Activated CD4-positive, alpha-beta T cell treated with anti-CD3 and anti-CD28 coated beads, Interleukin-2, amount 50 U/mL, for 16 hours (primary cell): ENCODE results near the gene SYNJ2.
A peak's percentile ranks its signal among the peaks of the same experiment; 100 is the strongest.

ENCODE experiments used
- DNase-seq: peaks from one replicate; pipeline ENCODE4 v3.0.0-alpha.2; 2020

Gene SYNJ2

GRCh38 chr6:158044525-158044888, 62.8 kb downstream of the SYNJ2 start:
- DNase-seq = no peak

DNA sequence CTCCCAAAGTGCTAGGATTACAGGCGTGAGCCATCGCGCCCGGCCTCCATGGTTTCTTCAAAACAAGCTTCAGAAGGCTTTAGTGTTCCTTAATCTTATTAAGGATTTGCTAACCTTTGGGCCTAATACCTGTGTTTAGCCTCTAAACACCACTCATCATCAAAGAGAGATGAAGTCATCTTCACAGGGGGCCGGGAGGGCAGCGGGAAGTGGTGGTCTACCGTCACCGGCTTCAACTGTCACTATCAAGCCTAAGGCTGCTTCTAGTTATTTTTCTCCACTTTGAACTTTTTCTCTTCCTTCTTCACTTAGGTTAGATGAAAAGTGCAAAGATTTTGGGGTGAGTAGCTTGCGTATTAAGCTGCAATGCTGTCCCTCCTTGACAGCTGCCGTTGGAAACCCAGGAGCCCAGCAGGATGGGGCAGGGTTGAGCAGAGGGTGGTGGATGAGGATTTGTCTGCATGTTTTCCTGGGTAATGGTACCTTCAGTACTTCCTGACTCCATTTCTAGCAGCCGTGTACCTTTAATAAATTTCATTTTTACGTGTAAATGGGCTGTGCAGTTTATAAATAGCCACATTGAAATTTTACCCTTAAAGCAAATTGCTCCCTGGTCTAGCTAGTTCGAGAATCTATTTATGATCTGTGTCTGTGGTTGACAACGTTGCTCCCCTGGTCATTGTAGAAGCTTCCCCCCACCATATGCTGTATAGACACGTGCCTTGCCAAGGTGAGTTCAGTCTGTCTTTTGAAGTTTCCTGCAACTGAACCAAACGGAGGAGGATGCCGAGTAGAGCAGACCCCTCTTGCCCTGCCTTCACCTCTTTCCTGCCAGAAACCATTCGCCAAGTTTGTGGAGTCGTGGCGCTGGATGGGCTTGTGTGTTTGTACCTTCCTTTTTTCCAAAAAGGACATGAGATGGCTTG, 64.8 kb downstream of the SYNJ2 start:
- peak; percentile 35 for DNase-seq

DNA sequence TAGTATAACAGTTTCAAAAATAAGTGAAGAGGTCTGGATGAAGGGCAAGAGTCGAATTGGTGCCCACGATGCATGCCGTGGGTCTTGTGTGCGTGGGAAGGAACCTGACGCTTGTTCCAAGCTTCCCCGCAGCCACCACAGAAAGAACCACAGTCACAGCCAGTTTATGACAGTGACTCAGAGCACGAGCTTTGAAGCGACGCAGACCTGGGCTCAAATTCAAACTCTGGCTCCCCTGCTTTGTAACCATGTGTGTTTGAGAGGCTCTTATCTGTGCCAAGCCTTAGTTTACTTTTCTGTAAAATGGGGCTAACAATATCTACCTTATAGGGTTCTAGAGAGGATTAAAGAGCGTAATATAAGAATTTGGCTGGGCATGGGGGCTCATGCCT, 65.5 kb downstream of the SYNJ2 start:
- peak; percentile 80 for DNase-seq

- DNase-seq = no peak
These were observed 66.1 kb downstream of the SYNJ2 start for GRCh38 chr6:158047563-158048323.

DNA sequence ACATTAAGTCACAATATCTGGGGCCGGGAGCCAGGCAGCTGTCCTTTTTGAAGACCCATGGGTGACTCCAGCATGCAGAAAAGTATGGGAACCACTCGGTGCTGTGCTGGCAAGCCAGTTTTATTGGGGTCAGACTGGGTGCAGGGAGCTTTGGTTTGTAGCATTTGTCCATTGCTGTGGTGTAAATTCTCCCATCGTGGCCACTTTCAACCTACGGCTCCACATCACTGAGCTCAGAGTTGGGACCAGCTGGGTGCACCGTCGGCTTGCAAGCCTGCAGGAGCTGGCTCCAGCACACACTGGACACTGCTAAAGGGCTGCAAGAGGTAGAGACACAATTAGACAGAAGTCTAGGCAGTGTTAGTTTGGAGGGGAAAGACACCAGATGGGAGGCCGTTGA, 66.9 kb downstream of the SYNJ2 start:
- DNase-seq = no peak

DNA sequence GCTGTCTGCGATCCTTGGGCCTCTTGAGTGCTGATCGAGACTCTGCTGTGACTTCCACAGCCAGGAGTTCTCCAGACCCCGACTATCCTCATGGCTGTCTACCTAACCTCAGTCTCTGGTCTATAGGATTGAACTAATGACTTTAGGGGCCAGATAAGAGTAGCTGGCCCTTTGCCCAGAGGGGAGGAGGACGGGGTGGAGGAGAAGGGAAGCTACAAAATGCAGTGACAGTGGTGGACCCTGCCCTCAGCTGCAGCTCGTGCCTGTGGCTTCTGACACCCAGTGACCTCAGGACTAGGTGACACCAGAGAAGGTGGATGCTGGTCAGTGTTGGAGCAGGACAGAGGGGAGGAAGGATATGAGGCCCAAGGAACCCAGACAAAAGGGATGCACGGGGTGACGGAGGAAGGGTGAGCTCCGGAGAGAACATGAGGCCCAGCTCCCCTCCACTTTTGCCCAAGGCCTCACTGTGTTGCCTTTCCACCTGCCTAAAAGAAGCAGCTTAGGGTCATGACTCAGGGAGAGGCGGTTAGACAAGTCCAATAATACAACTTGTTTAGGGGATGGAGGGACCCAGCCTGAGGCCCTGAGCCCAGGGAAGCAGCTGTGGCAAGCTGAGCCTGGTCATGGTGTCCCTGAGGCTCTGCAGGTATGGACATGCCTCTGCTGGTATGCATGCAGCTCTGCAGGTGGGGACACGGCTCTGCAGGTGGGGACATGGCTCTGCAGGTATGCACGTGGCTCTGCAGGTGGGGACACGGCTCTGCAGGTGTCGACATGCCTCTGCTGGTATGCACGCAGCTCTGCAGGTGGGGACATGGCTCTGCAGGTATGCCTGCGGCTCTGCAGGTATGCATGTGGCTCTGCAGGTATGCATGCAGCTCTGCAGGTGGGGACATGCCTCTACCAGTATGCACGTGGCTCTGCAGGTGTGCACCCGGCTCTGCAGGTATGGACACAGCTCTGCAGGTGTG, 67.7 kb downstream of the SYNJ2 start:
- no peak for DNase-seq

- no peak for DNase-seq
These were observed 68.6 kb downstream of the SYNJ2 start for GRCh38 chr6:158050107-158050735.

GRCh38 chr6:158050955-158051354, 69.3 kb downstream of the SYNJ2 start:
- no peak for DNase-seq

DNA sequence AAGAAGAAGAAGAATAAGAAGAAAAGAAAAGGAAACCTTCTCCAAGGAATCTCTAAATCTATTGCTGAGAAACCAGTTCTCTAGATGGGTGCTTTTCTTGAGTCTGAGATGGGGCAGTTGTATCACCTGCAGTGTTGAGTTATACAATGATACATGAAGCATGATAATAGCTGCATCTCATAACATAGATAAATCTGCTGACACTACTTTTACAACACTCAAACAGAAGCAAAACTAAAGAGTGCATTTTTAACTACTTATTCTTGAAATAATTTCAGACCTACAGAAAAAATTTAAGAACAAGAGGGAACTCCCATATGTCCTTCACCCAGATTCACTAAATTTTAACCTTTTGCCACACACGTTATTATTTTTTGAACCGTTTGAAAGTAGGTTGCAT, 70.3 kb downstream of the SYNJ2 start:
- DNase-seq = no peak

- DNase-seq = no peak
These were observed 72.0 kb downstream of the SYNJ2 start for GRCh38 chr6:158053377-158054313.

DNA sequence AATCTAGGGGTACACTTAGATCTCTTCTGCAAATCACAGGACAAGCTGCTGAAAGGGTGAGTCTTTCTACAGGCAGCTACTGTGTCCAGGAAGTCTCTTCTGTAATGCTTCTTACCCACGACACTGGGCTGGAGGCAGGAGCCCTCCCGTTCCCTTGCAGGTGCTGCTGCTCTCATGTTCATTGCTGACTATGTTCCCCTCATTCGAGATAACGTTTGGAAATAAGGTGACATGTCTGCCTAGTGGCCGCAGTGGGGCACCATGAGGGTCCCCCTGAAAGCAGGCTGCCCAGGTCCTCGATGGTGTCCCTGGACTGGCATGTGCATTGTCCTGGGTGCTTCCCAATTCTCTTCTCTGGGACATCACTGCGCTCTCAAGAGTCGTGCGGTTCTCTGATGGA, 74.7 kb downstream of the SYNJ2 start:
- no peak for DNase-seq

DNA sequence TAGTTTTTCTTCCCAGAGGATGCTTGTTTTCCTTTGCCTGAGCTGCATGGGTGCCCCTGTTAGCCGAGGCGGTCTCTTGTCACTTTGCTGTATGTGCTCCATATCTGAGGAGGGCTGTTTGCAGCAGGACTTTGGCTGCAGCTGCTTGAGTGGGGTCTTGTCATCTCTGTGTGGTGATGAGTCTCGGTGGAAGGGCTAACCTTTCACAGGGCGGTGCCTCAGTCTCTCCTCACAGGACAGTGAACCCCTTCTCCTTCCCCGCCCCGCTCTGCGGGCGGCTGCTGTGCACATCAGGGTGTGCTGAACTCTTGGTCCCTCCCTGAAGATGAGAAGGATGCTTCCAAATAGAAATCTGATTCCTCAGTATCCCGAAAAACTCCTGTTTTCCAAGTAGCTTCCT, 75.1 kb downstream of the SYNJ2 start:
- no peak for DNase-seq

GRCh38 chr6:158057213-158057987, 75.7 kb downstream of the SYNJ2 start:
- peak; percentile 82 for DNase-seq

GRCh38 chr6:158058171-158058651, 76.5 kb downstream of the SYNJ2 start:
- DNase-seq = peak; percentile 70

DNA sequence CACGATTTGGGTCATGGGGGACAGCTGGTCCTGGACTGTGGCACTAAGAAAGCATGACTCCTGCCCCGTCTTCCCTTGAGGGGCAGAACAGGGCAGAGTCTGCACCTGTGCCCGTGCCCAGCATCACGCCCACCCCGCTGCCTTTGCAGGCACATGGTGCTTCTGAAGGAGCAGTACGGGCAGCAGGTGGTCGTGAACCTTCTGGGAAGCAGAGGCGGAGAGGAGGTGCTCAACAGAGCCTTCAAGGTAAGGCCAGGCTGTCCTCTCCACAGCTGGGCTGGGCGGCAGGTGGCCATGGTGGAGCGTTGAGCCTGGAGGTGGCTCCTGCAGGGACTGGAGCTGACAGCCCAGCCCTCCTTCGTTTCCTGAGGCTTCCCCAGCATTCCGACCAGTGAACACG, 77.4 kb downstream of the SYNJ2 start:
- DNase-seq = no peak

DNA sequence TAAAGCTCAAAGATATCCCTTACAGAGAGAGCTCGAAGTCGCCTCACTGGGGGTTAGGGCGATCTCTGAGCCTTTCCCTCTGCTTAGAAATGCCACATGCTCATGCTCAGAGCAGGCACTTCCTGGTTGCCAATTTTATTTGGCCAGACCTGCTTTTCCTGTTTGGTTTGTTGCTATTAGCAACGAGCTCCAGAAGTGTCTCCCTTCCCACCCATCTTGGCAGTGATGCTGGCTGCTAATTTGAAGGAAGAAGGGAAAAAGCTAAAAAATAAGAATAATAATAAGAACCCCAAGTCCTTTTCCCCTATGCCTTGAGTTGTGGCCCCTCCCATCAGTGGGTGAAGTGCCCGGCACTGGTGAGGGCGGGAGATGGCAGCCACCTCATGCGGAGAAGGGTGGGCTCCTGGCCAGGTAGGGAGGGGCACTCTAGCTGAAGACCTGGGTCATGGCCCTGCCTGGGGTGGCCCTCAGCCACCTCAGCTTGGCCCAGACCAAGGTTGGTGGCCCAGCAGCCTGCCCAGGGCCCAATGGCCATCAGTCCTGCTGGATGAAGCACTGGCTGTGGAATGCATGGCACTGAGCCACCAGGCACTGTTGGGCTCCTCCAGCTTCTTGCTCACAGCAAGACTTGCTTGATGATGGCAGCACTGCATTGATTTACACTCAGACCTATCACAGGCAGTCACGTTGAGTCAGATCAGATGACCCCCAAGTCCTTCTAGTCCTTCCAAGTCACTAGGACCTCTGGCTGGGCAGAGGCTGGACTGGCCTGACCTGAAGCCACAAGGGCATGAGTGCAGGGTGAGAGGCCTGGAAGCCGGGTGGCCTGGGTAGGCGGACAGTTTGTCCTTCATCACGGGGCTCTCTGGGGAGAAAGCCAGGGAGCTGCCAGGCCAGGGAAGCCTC, 79.0 kb downstream of the SYNJ2 start:
- no peak for DNase-seq

- no peak for DNase-seq
These were observed 79.7 kb downstream of the SYNJ2 start for GRCh38 chr6:158061361-158061708.

GRCh38 chr6:158061709-158062461, 80.2 kb downstream of the SYNJ2 start:
- DNase-seq = no peak

- no peak for DNase-seq
These were observed 82.1 kb downstream of the SYNJ2 start for GRCh38 chr6:158063736-158064135.
